ENCODE data around the gene TGFB1. TPM values are rescaled to one million over a fixed set of nuclear protein-coding genes. Genes with fewer than 3 reads are reported as not detected.

Gene TGFB1
- total RNA-seq, 1 experiment from 2014 or later: 102 TPM

DNA sequence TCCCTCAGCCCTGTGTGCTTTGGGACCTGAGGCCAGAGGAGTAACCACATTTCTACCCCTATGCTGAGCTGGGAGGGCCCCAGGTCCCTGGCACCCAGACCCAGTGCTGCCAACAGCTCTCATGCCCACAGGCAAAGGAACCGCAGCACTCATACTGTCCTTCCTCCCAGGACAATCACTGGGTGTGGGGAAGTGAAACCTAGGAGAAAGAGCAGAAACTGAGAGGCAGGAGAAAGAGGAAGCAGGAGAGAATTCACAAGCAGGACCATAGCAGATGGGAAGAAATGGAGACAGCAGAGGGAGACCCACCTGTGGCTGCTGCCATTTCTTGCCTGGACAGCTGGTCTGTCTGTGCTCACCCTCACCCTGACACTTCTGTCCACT lies 24.9 kb downstream of the TGFB1 start:
- ChIA-PET POLR2A (ENCODE audit: low non-redundant PET) (no interaction called here), CTCF (interaction anchor here (0.5 kb wide), 1 partner anchor 239 kb away, joined by 3 read pairs; no protein-coding TSS in a partner anchor)
- intact Hi-C loops (cut with micrococcal nuclease; ENCODE audit: unreplicated experiment): no loop called here
- no peaks in the 10 kb centered on the region for H3K9me3 ChIP-seq (ENCODE audit: low read depth, low read length, poor library complexity, severe bottlenecking)
- BruUV-seq (replicated peaks): no TSS peak
- peaks cover 16% of the 10 kb centered on the region for H3K4me1 ChIP-seq (ENCODE audit: insufficient read depth, low read length, poor library complexity, severe bottlenecking)
- H3K36me3 ChIP-seq (ENCODE audit: insufficient read depth, low read length, poor library complexity, severe bottlenecking): peaks cover 27% of the 10 kb centered on the region
- DNase-seq (ENCODE audit: low spot score): no peak
- TF ChIP-seq, protein P1, sequence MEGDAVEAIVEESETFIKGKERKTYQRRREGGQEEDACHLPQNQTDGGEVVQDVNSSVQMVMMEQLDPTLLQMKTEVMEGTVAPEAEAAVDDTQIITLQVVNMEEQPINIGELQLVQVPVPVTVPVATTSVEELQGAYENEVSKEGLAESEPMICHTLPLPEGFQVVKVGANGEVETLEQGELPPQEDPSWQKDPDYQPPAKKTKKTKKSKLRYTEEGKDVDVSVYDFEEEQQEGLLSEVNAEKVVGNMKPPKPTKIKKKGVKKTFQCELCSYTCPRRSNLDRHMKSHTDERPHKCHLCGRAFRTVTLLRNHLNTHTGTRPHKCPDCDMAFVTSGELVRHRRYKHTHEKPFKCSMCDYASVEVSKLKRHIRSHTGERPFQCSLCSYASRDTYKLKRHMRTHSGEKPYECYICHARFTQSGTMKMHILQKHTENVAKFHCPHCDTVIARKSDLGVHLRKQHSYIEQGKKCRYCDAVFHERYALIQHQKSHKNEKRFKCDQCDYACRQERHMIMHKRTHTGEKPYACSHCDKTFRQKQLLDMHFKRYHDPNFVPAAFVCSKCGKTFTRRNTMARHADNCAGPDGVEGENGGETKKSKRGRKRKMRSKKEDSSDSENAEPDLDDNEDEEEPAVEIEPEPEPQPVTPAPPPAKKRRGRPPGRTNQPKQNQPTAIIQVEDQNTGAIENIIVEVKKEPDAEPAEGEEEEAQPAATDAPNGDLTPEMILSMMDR (conservative IDR thresholded peaks at IDR 0.05; ENCODE audit: low read depth, low read length): no peak
- TF ChIP-seq EZH2 (IDR thresholded peaks at IDR 0.05; ENCODE audit: borderline replicate concordance, low read depth, low read length, poor library complexity, severe bottlenecking): no peak
- no peak overlapping the region for H3K4me3 ChIP-seq (ENCODE audit: low read depth, low read length, poor library complexity, severe bottlenecking)
- H3K27me3 ChIP-seq (replicated peaks; ENCODE audit: insufficient read depth, low read depth, low read length, poor library complexity): no peaks in the 10 kb centered on the region
- peak overlapping the region; percentile 77 for H3K27ac ChIP-seq (ENCODE audit: low read depth, low read length, poor library complexity, severe bottlenecking)

DNA sequence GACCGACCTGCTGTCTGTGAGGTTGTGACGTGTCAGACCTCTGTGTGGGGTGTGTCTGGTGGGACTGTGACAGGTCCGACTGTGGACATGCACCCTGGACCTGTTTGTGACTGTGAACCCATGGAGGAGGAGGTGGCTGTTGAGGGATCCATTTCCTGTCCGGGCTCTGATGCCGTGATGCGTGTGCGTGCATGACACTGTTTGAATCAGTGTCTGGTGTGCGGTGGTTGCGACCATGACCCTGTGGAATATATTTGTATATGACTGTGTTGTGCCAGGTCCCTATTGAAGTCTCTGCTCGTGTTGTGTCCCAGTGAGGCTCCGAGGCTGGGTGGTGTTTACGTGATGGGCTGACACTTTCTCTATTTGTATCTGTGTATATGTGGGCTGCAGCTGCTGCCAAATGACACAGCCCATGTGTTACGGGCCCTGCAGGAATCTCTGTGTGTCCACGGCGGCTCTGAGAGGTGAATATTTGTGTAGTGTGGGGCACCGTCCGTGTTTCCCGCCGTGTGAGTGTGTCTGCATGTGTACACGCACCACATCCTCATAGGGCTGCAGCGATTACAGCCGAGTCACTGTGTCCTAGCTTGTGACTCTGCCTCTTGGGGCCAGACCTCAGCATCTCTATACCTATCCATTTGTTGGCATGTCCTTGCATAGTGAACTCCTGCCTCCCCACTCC lies 25.4 kb downstream of the TGFB1 start:
- Histone ChIP-seq H3K4me3 (ENCODE audit: low read depth, low read length, poor library complexity, severe bottlenecking) (no peak overlapping the region), H3K27ac (ENCODE audit: low read depth, low read length, poor library complexity, severe bottlenecking) (peak overlapping the region; percentile 77), H3K27me3 (replicated peaks; ENCODE audit: insufficient read depth, low read depth, low read length, poor library complexity) (no peaks in the 10 kb centered on the region), H3K9me3 (ENCODE audit: low read depth, low read length, poor library complexity, severe bottlenecking) (no peaks in the 10 kb centered on the region), H3K4me1 (ENCODE audit: insufficient read depth, low read length, poor library complexity, severe bottlenecking) (peaks cover 21% of the 10 kb centered on the region), H3K36me3 (ENCODE audit: insufficient read depth, low read length, poor library complexity, severe bottlenecking) (peaks cover 30% of the 10 kb centered on the region)
- no peak for DNase-seq (ENCODE audit: low spot score)
- intact Hi-C loops (cut with micrococcal nuclease; ENCODE audit: unreplicated experiment): no loop called here
- TF ChIP-seq EZH2 (IDR thresholded peaks at IDR 0.05; ENCODE audit: borderline replicate concordance, low read depth, low read length, poor library complexity, severe bottlenecking): no peak
- TF ChIP-seq, protein P1 (conservative IDR thresholded peaks at IDR 0.05; ENCODE audit: low read depth, low read length): no peak
- ChIA-PET CTCF (no interaction called here), POLR2A (ENCODE audit: low non-redundant PET) (no interaction called here)
- no TSS peak for BruUV-seq (replicated peaks)

DNA sequence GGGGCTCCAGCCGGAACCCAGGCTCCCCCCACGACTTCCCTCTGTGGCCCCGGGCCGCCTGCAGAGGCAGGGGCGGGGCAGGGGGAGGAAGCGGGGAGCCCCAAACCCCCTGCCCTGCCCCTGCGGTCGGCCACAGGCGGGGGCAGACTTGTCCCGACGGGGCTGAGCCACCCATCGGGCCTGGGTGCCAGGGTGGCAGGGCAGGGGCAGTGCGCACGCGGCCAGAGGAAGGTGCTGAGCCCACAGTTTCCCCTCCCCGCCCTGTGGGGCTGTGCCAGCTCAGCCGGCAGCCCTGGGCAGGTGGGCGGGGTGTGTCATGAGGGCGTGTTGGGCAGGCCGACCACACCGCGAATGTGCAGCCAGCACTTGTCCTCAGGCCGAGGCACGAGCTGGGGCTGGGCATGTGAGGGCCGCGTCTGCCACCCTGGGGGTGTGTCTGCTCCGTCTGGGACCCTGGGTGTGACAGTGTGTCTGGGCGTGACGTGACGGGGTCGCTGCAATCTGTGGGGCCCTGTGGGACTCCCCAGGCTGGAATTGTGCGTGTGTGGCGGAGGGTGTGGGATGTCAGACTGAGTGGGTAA lies 26.1 kb downstream of the TGFB1 start:
- Histone ChIP-seq H3K9me3 (ENCODE audit: low read depth, low read length, poor library complexity, severe bottlenecking) (no peaks in the 10 kb centered on the region), H3K27ac (ENCODE audit: low read depth, low read length, poor library complexity, severe bottlenecking) (peak overlapping the region; percentile 77), H3K36me3 (ENCODE audit: insufficient read depth, low read length, poor library complexity, severe bottlenecking) (peaks cover 31% of the 10 kb centered on the region), H3K27me3 (replicated peaks; ENCODE audit: insufficient read depth, low read depth, low read length, poor library complexity) (no peaks in the 10 kb centered on the region), H3K4me3 (ENCODE audit: low read depth, low read length, poor library complexity, severe bottlenecking) (no peak overlapping the region), H3K4me1 (ENCODE audit: insufficient read depth, low read length, poor library complexity, severe bottlenecking) (peaks cover 23% of the 10 kb centered on the region)
- CTCF ChIA-PET: no interaction called here
- TF ChIP-seq EZH2 (IDR thresholded peaks at IDR 0.05; ENCODE audit: borderline replicate concordance, low read depth, low read length, poor library complexity, severe bottlenecking): no peak
- TF ChIP-seq, protein P1 (conservative IDR thresholded peaks at IDR 0.05; ENCODE audit: low read depth, low read length): no peak
- no TSS peak for BruUV-seq (replicated peaks)
- POLR2A ChIA-PET (ENCODE audit: low non-redundant PET): no interaction called here
- intact Hi-C loops (cut with micrococcal nuclease; ENCODE audit: unreplicated experiment): no loop called here
- no peak for DNase-seq (ENCODE audit: low spot score)
